Glutamatergic neuron (in vitro differentiated cells): ENCODE data around the gene SAP30BP. TPM values are rescaled to one million over a fixed set of nuclear protein-coding genes. Genes with fewer than 3 reads are reported as not detected.

ENCODE experiments used
- DNase-seq: peaks from one replicate; pipeline ENCODE4 v3.0.0; 2022
- H3K27ac Mint-ChIP-seq: one replicate; pipeline ENCODE4 v1.8.0; 2020; ENCODE audit warnings: mild to moderate bottlenecking, mixed read lengths, inconsistent platforms; ENCODE audit not compliant: unreplicated experiment
- H3K27me3 Mint-ChIP-seq: one replicate; pipeline ENCODE4 v1.8.0; 2020; ENCODE audit warnings: mild to moderate bottlenecking, moderate library complexity, mixed read lengths, inconsistent platforms; ENCODE audit not compliant: unreplicated experiment
- H3K36me3 Mint-ChIP-seq: one replicate; pipeline ENCODE4 v1.8.0; 2020; ENCODE audit warnings: mild to moderate bottlenecking, mixed read lengths, inconsistent platforms; ENCODE audit not compliant: unreplicated experiment
- H3K4me1 Mint-ChIP-seq: one replicate; pipeline ENCODE4 v1.8.0; 2020; ENCODE audit warnings: mild to moderate bottlenecking, low read depth, mixed read lengths, inconsistent platforms; ENCODE audit not compliant: unreplicated experiment
- H3K4me3 Mint-ChIP-seq: one replicate; pipeline ENCODE4 v1.8.0; 2020; ENCODE audit warnings: mild to moderate bottlenecking, mixed read lengths, inconsistent platforms; ENCODE audit not compliant: unreplicated experiment
- H3K9me3 Mint-ChIP-seq: one replicate; pipeline ENCODE4 v1.8.0; 2020; ENCODE audit warnings: mild to moderate bottlenecking, moderate library complexity, mixed read lengths, inconsistent platforms; ENCODE audit not compliant: unreplicated experiment
- total RNA-seq: library from RNA; stranded (reverse); fragmentation: NEBNext Ultra II Directional; extraction: Animal tissue kit (Norgen Biotek cat#: 25700); gene quantifications from one replicate; pipeline ENCODE4 v1.2.1, GENCODE V29; 2021; ENCODE audit not compliant: unreplicated experiment
- TF ChIP-seq, protein P1 (sequence below): fragments of 200-600 bp; sonication (generic); IDR thresholded peaks from one replicate; pipeline ENCODE4 v1.5.0; 2021; ENCODE audit not compliant: partially characterized antibody, unreplicated experiment

Gene SAP30BP
- total RNA-seq, 1 donor from 2014 or later = 115 TPM

DNA sequence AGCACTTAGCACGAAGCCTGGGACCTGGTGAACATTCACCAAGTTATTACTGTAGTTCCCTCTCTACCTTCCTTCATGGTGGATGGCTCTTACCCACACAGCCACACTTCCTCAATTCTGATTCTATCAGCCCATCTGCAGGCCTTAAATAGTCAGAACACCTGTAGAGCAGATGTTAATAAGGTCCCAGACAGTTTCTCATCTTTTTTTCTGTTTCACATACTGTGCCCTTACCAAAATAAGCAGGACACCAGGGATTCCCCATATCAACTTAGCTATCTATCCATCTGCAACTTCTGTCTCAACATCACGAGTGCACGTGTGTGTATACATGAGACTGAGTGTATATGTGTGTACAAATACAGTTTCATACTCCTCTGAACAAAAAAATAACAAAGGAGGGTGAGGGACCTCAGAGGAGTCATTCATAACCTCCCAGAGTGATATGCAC lies 3.0 kb upstream of the SAP30BP start:
- Mint-ChIP-seq H3K9me3 (peaks cover 2% of the 10 kb centered on the region), H3K4me3 (no peak overlapping the region), H3K27ac (peak overlapping the region; percentile 17), H3K27me3 (no peaks in the 10 kb centered on the region), H3K36me3 (no peaks in the 10 kb centered on the region), H3K4me1 (peaks cover 9% of the 10 kb centered on the region)
- no peak for DNase-seq
- TF ChIP-seq, protein P1, sequence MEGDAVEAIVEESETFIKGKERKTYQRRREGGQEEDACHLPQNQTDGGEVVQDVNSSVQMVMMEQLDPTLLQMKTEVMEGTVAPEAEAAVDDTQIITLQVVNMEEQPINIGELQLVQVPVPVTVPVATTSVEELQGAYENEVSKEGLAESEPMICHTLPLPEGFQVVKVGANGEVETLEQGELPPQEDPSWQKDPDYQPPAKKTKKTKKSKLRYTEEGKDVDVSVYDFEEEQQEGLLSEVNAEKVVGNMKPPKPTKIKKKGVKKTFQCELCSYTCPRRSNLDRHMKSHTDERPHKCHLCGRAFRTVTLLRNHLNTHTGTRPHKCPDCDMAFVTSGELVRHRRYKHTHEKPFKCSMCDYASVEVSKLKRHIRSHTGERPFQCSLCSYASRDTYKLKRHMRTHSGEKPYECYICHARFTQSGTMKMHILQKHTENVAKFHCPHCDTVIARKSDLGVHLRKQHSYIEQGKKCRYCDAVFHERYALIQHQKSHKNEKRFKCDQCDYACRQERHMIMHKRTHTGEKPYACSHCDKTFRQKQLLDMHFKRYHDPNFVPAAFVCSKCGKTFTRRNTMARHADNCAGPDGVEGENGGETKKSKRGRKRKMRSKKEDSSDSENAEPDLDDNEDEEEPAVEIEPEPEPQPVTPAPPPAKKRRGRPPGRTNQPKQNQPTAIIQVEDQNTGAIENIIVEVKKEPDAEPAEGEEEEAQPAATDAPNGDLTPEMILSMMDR = no peak

DNA sequence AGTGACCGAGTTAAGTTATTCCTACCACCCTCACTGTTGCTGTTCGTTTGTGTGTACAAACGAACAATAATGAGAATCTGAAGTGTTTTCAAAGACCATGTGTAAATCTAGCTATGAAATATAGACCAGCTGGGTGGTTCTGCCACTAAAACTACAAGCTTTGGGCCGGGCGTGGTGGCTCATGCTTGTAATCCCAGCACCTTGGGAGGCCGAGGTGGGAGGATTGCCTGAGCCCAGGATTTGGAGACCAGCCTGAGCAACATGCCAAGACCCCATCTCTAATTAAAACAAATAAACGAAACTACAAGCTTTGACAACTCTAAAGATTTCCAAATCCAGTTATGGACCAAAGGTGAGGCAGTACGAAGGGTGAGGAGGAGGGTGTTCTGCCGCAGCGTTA lies 1.2 kb upstream of the SAP30BP start:
- Mint-ChIP-seq H3K27ac (peak overlapping the region; percentile 59), H3K4me1 (peaks cover 9% of the 10 kb centered on the region), H3K9me3 (peaks cover 2% of the 10 kb centered on the region), H3K27me3 (peaks cover 1% of the 10 kb centered on the region), H3K36me3 (no peaks in the 10 kb centered on the region), H3K4me3 (peak overlapping the region; percentile 78)
- no peak for DNase-seq
- TF ChIP-seq, protein P1 = no peak

DNA sequence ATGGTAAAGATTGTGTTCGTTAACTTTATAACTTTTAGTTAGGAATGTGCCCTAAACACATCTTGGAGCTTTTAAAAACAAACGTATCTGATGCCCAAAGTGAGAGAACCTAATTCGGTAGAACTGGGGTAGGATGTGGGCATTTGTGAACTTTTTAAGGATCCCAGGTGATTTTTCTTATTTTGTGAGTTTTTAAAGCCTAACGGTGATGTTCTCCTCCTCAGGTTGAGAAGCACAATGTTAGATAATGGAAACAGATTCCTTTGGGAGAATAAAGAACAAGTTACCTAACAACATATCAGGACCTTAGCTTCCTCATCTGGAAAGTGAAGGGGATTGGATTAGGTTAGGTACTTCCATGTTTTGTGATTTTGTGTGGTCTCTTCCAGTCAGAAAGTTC lies 687 bp downstream of the SAP30BP start:
- no peak for DNase-seq
- no peak overlapping the region for H3K27ac Mint-ChIP-seq
- no peaks in the 10 kb centered on the region for H3K36me3 Mint-ChIP-seq
- H3K4me1 Mint-ChIP-seq = peaks cover 9% of the 10 kb centered on the region
- peaks cover 2% of the 10 kb centered on the region for H3K9me3 Mint-ChIP-seq
- H3K27me3 Mint-ChIP-seq = peaks cover 1% of the 10 kb centered on the region
- H3K4me3 Mint-ChIP-seq = no peak overlapping the region
- TF ChIP-seq, protein P1 = no peak

DNA sequence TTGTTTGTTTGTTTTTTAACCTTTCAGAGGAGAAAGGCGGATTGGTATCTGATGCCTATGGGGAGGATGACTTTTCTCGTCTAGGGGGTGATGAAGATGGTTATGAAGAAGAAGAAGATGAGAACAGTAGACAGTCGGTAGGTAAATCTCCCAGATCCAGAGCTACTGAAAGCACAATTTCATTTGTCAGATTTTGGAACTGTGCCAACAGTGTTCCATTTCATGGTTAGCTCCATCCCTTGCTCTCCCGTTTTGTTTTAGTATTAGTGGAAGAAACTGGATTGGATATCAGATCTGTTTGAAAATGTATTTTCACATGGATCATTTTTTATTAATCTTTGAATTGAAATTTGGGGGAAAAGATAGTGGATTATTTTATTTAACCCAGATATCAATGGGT lies 1.4 kb downstream of the SAP30BP start:
- no peaks in the 10 kb centered on the region for H3K36me3 Mint-ChIP-seq

DNA sequence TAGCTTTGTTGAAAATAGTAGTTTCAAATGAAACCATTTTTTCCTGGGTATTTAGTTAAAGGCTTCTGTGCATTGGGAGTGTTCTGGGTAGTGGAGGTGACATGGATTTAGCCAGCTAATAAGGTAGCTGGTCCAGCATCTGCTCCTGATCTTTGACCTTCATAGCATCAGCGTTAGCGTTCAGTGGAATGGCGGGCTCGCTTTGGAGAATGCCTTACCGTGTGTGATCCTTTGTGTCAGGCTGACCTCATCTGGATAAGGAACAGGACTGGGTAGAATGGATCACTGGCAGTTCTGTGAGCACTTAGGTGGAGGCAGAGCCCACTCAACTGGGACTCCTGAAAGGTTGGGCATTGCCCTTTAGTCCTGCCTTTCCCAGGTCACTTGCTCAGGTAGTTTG lies 3.7 kb downstream of the SAP30BP start:
- H3K36me3 Mint-ChIP-seq = no peaks in the 10 kb centered on the region
- H3K27ac Mint-ChIP-seq = no peak overlapping the region
- DNase-seq = no peak
- H3K4me3 Mint-ChIP-seq = no peak overlapping the region
- TF ChIP-seq, protein P1 = no peak
- peaks cover 1% of the 10 kb centered on the region for H3K27me3 Mint-ChIP-seq
- H3K9me3 Mint-ChIP-seq = peaks cover 2% of the 10 kb centered on the region
- H3K4me1 Mint-ChIP-seq = peaks cover 6% of the 10 kb centered on the region

More for the DNA sequence above, 1.4 kb downstream of the SAP30BP start:
- DNase-seq = no peak
- Mint-ChIP-seq H3K4me3 (no peak overlapping the region), H3K9me3 (peaks cover 2% of the 10 kb centered on the region), H3K27ac (peak overlapping the region; percentile 0), H3K4me1 (peaks cover 9% of the 10 kb centered on the region), H3K27me3 (peaks cover 1% of the 10 kb centered on the region)
- TF ChIP-seq, protein P1 = no peak
